Tibial artery (tissue), 4 donors: Measurements from ENCODE around the gene EFCAB6.

Experiments
- DNase-seq, 2 donors: peaks; one replicate each; pipeline ENCODE4 v3.0.0-alpha.2; 2019
- H3K27ac ChIP-seq, 2 donors: fragments of 200-600 bp; sonication (generic) in 1 of 2; 1 replicate in 1 of 2; 2 replicates in 1 of 2; pipeline ENCODE4 v1.5.1; 2018 to 2019; ENCODE audit warnings: mild to moderate bottlenecking in 1 of 2
- H3K27me3 ChIP-seq, 2 donors: fragments of 200-600 bp; sonication (generic) in 1 of 2; one replicate each; pipeline versions ENCODE4 v1.5.1 to v1.6.0; 2016 to 2019
- H3K36me3 ChIP-seq, 3 donors: fragments of 200-600 bp; sonication (generic) in 2 of 3; one replicate each; pipeline ENCODE4 v1.5.1; 2016 to 2019; ENCODE audit warnings: mild to moderate bottlenecking in 2 of 3
- H3K4me1 ChIP-seq, 4 donors: fragments of 200-600 bp; sonication (generic) in 2 of 4; 1 replicate in 3 of 4; 2 replicates in 1 of 4; pipeline ENCODE4 v1.5.1; 2016 to 2019
- H3K4me3 ChIP-seq, 2 donors: fragments of 200-600 bp; sonication (generic) in 1 of 2; 1 replicate in 1 of 2; 2 replicates in 1 of 2; pipeline ENCODE4 v1.5.1; 2018 to 2019; ENCODE audit warnings: mild to moderate bottlenecking in 2 of 2
- H3K9me3 ChIP-seq, 3 donors: fragments of 200-600 bp; sonication (generic) in 1 of 3; one replicate each; pipeline ENCODE4 v1.5.1; 2016 to 2019
- CTCF ChIP-seq, 2 experiments: fragments of 200-600 bp in 1 of 2; fragments of 450-650 bp in 1 of 2; IDR thresholded peaks; one replicate each; pipeline ENCODE4 v1.5.1; 2017 to 2019; ENCODE audit warnings: antibody characterized with exemption in 2 of 2, mild to moderate bottlenecking in 1 of 2, moderate library complexity in 1 of 2
- intact Hi-C: fragments of 100-400 bp; cut with DNase I; formaldehyde crosslinking; loops from one replicate; pipeline ENCODE4 v1.15.0; 2023; ENCODE audit warnings: low total_unique reads

The EFCAB6 gene

DNA sequence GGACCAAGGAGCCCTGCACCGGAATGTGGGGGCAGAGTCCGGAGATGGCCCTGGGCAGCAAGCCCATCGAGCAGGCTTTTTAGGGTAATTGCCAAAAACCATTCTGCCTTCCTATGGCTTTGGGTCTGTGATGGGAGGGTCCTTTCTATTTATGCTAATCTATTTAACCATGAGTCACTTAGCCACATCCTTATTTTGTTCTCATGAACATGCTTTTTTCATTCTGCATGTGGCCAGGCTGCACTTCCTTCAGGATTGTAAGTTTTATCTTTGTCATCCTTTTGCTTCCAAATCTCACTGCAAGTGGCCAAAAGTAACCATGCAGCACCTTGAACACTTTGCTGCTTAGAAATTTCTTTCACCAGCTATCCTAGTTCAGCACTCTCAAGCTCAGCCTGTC is 88.3 kb downstream of the EFCAB6 start:
- Histone ChIP-seq H3K36me3 (no peaks in the 10 kb centered on the region), H3K4me1 (peaks cover 0 to 5% (median 2%) of the 10 kb centered on the region in 4 donors), H3K27ac (no peak overlapping the region), H3K9me3 (no peaks in the 10 kb centered on the region), H3K4me3 (no peak overlapping the region), H3K27me3 (no peaks in the 10 kb centered on the region)
- DNase-seq: peak in 1 of 2 donors; percentile 20
- TF ChIP-seq CTCF (IDR thresholded peaks at IDR 0.05): no peak
- intact Hi-C loops: no loop called here

- Histone ChIP-seq H3K4me1 (peaks cover 0 to 5% (median 2%) of the 10 kb centered on the region in 4 donors), H3K27me3 (no peaks in the 10 kb centered on the region), H3K9me3 (no peaks in the 10 kb centered on the region), H3K36me3 (no peaks in the 10 kb centered on the region), H3K27ac (no peak overlapping the region), H3K4me3 (no peak overlapping the region)
- intact Hi-C loops: no loop called here
- no peak for DNase-seq
- TF ChIP-seq CTCF (IDR thresholded peaks at IDR 0.05): no peak
These were observed 89.7 kb downstream of the EFCAB6 start for GRCh38 chr22:43722444-43722843.

DNA sequence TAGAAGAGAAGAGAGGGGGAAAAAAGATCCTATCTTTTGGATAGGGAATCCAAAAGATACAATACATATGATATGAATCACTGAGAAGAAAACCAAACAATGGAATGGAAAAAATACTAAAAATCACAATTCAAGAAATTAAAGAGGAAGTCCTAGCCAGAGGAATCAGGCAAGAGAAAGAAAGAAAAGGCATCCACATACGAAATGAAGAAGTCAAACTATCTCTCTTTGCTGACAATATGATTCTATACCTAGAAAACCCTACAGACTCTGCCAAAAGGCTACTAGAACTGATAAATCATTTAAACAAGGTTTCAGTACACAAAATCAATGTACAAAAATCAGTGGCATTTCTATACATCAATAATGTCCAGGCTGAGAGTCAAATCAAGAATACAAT is 91.4 kb downstream of the EFCAB6 start:
- intact Hi-C loops: no loop called here
- DNase-seq: no peak
- Histone ChIP-seq H3K4me1 (no peaks in the 10 kb centered on the region), H3K27ac (no peak overlapping the region), H3K4me3 (no peak overlapping the region), H3K9me3 (no peaks in the 10 kb centered on the region), H3K36me3 (no peaks in the 10 kb centered on the region), H3K27me3 (no peaks in the 10 kb centered on the region)
- TF ChIP-seq CTCF (IDR thresholded peaks at IDR 0.05): no peak

DNA sequence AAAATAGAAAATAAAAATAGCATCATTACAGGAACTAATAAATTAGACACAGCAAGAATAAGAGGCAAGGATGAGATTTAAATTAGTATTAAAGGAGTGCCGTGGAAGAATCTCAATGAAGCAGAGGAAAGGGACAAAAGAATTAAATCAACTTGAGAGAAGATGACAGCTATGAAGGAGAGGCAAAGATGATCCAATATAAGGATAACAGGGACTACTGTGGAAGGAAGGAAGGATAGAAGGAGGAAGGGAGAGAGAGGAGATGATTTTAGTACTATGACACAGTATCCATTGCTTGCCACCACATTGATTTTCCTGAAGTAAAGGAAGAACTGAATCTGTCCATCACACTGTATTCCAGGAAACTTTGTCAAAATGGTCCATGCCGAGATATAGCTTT is 98.0 kb downstream of the EFCAB6 start:
- no peak for TF ChIP-seq CTCF (IDR thresholded peaks at IDR 0.05)
- DNase-seq: no peak
- H3K27me3 ChIP-seq: no peaks in the 10 kb centered on the region

GRCh38 chr22:43711681-43712080 is 100.4 kb downstream of the EFCAB6 start:
- DNase-seq: no peak
- no peaks in the 10 kb centered on the region for H3K27me3 ChIP-seq
- H3K4me3 ChIP-seq: no peak overlapping the region
- no peaks in the 10 kb centered on the region for H3K9me3 ChIP-seq
- H3K27ac ChIP-seq: no peak overlapping the region
- H3K4me1 ChIP-seq: no peaks in the 10 kb centered on the region
- TF ChIP-seq CTCF (IDR thresholded peaks at IDR 0.05): no peak
- no peaks in the 10 kb centered on the region for H3K36me3 ChIP-seq
- intact Hi-C loops: no loop called here

More for the DNA sequence above, 98.0 kb downstream of the EFCAB6 start:
- Histone ChIP-seq H3K27ac (no peak overlapping the region), H3K36me3 (no peaks in the 10 kb centered on the region), H3K9me3 (no peaks in the 10 kb centered on the region), H3K4me1 (no peaks in the 10 kb centered on the region), H3K4me3 (no peak overlapping the region)
- intact Hi-C loops: no loop called here

DNA sequence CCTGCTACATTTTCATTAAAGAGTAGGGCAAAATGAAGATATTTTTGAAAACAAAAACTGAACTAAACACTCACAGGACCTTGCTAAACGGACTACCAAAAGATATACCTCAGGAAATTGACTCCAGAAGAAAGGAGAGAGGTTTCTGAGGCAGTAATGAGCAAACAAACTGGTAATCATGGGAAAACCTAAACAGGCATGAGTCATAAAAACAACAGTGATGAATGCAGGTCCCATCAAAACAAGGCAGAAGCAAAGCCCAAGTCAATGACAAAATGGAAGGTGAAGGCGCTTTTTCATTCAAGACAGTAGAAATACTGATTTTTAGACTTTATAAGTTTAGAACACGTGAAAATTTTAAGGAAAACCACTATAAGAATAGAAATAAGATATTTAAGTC is 104.5 kb downstream of the EFCAB6 start:
- Histone ChIP-seq H3K4me3 (no peak overlapping the region), H3K4me1 (no peaks in the 10 kb centered on the region), H3K36me3 (no peaks in the 10 kb centered on the region), H3K27me3 (no peaks in the 10 kb centered on the region), H3K27ac (no peak overlapping the region), H3K9me3 (peaks cover 0 to 14% (median 11%) of the 10 kb centered on the region in 3 donors)
- no peak for DNase-seq
- intact Hi-C loops: no loop called here
- no peak for TF ChIP-seq CTCF (IDR thresholded peaks at IDR 0.05)
